ENCODE results near the gene CRYBB2. TPM values are rescaled to one million over a fixed set of nuclear protein-coding genes. Genes with fewer than 3 reads are reported as not detected.

CRYBB2 gene
- total RNA-seq, 1 experiment from 2014 or later: not detected

Other genes with a start within 250 kb of the CRYBB2 start
- gene CRYBB3, start 19.8 kb upstream of the CRYBB2 start, total RNA-seq (2021; ENCODE audit: unreplicated experiment): 0.64 TPM